ENCODE measurements around the gene COG3.

Gene COG3

GRCh38 chr13:45554604-45555109 is 89.9 kb downstream of the COG3 start:
- DNase-seq = no peak

- DNase-seq = no peak
These were observed 99.5 kb downstream of the COG3 start for GRCh38 chr13:45564133-45564776.

GRCh38 chr13:45565331-45565730 is 100.6 kb downstream of the COG3 start:
- no peak for DNase-seq

GRCh38 chr13:45575146-45575829 is 110.5 kb downstream of the COG3 start:
- no peak for DNase-seq

- DNase-seq = no peak
These were observed 111.1 kb downstream of the COG3 start for GRCh38 chr13:45575830-45576180.

GRCh38 chr13:45576466-45576865 is 111.7 kb downstream of the COG3 start:
- no peak for DNase-seq

- no peak for DNase-seq
These were observed 117.8 kb downstream of the COG3 start for GRCh38 chr13:45582408-45583076.

GRCh38 chr13:45584816-45585215 is 120.1 kb downstream of the COG3 start:
- no peak for DNase-seq
